ENCODE results near the gene DENND2A.

The DENND2A gene

GRCh38 chr7:140497241-140497769 lies 143.3 kb downstream of the DENND2A start:
- no peak for FAIRE-seq

GRCh38 chr7:140495514-140496097 lies 145.0 kb downstream of the DENND2A start:
- FAIRE-seq: no peak

GRCh38 chr7:140494867-140495266 lies 145.7 kb downstream of the DENND2A start:
- FAIRE-seq: no peak

- no peak for FAIRE-seq
These were observed 151.6 kb downstream of the DENND2A start for GRCh38 chr7:140489026-140489359.

- no peak for FAIRE-seq
These were observed 154.9 kb downstream of the DENND2A start for GRCh38 chr7:140485500-140486265.

- no peak for FAIRE-seq
These were observed 155.6 kb downstream of the DENND2A start for GRCh38 chr7:140484951-140485499.

GRCh38 chr7:140484479-140484878 lies 156.1 kb downstream of the DENND2A start:
- FAIRE-seq: no peak

- FAIRE-seq: no peak
These were observed 160.9 kb downstream of the DENND2A start for GRCh38 chr7:140479739-140480084.

GRCh38 chr7:140479062-140479738 lies 161.4 kb downstream of the DENND2A start, which contains the start of gene MKRN1:
Gene MKRN1, minus strand, starts transcription at chr7:140479505. Its CDS starts 161 bp downstream, at chr7:140479344.
- no peak for FAIRE-seq

- no peak for FAIRE-seq
These were observed 162.2 kb downstream of the DENND2A start for GRCh38 chr7:140478246-140479061.

- no peak for FAIRE-seq
These were observed 163.8 kb downstream of the DENND2A start for GRCh38 chr7:140476698-140477261.

GRCh38 chr7:140475747-140476333 lies 164.8 kb downstream of the DENND2A start:
- FAIRE-seq: peak; percentile 93

All from islet of Langerhans (tissue), 1 donor.